ENCODE measurements around the gene PTP4A1.
"Not testable (repeated sequence)": the region's sequence is repeated elsewhere in the genome, so short reads cannot be mapped to it uniquely, and the experiment has no call there.

The PTP4A1 gene

DNA sequence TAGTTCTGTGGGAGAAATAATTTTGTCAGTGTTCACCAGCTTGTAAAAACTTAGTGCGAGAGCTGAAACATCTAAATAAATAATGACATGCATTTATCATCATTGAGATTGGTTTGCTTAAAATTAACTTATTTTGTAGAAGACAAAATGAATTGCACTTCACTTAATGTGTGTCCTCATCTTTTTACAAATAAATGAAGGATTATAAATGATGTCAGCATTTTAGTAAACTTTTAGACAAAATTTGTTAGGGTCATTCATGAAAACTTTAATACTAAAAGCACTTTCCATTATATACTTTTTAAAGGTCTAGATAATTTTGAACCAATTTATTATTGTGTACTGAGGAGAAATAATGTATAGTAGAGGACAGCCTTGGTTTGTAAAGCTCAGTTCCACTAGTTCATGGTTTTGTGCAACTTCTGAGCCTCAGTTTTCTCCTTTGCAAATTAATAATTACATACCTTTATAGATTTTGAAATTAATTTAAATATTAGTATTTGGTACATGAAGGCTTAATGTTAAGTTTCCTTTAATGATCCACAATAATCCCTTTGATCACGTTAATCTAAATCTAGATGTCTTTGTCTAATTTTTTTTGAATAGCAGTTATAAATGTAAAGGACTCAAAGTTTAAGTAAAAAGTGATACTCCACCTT lies 9.2 kb downstream of the PTP4A1 start:
- H3K4me3 ChIP-seq (ENCODE audit: low read depth, low read length): no peak overlapping the region
- TF ChIP-seq, protein P1, sequence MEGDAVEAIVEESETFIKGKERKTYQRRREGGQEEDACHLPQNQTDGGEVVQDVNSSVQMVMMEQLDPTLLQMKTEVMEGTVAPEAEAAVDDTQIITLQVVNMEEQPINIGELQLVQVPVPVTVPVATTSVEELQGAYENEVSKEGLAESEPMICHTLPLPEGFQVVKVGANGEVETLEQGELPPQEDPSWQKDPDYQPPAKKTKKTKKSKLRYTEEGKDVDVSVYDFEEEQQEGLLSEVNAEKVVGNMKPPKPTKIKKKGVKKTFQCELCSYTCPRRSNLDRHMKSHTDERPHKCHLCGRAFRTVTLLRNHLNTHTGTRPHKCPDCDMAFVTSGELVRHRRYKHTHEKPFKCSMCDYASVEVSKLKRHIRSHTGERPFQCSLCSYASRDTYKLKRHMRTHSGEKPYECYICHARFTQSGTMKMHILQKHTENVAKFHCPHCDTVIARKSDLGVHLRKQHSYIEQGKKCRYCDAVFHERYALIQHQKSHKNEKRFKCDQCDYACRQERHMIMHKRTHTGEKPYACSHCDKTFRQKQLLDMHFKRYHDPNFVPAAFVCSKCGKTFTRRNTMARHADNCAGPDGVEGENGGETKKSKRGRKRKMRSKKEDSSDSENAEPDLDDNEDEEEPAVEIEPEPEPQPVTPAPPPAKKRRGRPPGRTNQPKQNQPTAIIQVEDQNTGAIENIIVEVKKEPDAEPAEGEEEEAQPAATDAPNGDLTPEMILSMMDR (IDR thresholded peaks at IDR 0.05; ENCODE audit: borderline replicate concordance, insufficient read depth, low read depth, low read length): no peak

DNA sequence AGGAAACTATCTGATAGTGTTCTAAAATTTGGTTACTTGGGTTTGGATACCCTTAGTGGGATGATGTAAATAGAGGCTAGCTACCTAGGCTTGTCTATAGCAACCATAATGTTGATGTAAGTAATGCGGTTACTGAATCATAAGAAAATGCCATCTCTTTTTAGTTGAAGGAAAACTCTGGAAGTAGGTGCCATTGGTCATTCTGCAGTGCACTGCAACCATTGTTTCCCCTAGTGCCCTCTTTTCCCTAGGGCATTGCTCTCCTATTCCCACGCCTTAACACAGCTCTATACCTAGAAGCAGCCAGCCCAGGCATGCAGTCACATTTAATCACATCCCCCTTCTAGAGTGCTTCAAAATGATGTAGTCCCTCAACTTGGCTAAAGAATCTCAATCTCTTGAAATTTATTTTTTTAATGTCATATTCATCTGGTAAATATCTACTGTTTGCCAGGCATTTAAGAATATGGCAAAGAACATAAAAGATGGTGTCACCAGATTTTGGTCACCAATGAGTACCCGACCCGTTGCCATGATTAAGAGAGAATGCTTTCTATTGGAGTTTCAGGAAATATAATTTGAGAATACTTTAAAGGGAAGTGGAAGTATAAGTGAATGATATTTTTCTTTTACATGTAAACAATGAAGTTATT lies 10.4 kb downstream of the PTP4A1 start:
- TF ChIP-seq, protein P1 (IDR thresholded peaks at IDR 0.05; ENCODE audit: borderline replicate concordance, insufficient read depth, low read depth, low read length): no peak

DNA sequence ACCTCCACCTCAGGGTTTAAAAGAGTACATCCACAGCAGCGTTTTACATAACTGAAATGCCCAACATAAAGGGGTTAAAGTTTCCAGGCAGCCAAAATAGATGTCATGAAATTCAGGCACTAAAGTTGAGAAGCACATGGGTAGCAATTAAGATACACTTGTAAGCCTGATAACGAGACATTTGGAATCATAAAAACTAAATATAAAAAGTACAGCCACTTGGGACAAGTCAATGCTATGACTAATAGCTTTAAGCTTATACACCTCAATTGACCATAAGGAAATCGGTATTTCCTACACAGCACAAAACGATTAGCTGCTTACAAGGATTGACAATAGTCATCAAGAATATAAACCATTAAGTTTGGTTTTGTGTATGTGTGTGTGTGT lies 11.8 kb downstream of the PTP4A1 start:
- H3K4me3 ChIP-seq (ENCODE audit: low read depth, low read length): no peak overlapping the region
- TF ChIP-seq, protein P1 (IDR thresholded peaks at IDR 0.05; ENCODE audit: borderline replicate concordance, insufficient read depth, low read depth, low read length): no peak

More for the DNA sequence above, 10.4 kb downstream of the PTP4A1 start:
- H3K4me3 ChIP-seq (ENCODE audit: low read depth, low read length): no peak overlapping the region

DNA sequence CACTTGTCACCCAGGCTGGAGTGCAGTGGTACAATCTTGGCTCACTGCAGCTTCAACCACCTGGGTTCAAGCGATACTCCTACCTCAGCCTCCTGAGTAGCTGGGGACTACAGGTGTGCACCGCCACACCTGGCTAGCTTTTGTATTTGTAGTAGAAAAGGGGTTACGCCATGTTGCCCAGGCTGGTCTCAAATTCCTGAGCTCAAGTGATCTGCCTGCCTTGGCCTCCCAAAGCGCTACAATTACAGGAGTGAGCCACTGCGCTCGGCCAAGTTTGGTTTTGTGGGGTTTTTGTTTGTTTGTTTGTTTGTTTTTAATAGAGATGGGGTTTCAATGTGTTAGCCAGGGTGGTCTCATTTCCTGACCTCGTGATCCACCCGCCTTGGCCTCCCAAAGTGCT lies 12.3 kb downstream of the PTP4A1 start:
- TF ChIP-seq, protein P1 (IDR thresholded peaks at IDR 0.05; ENCODE audit: borderline replicate concordance, insufficient read depth, low read depth, low read length): no peak
- no peak overlapping the region for H3K4me3 ChIP-seq (ENCODE audit: low read depth, low read length)

DNA sequence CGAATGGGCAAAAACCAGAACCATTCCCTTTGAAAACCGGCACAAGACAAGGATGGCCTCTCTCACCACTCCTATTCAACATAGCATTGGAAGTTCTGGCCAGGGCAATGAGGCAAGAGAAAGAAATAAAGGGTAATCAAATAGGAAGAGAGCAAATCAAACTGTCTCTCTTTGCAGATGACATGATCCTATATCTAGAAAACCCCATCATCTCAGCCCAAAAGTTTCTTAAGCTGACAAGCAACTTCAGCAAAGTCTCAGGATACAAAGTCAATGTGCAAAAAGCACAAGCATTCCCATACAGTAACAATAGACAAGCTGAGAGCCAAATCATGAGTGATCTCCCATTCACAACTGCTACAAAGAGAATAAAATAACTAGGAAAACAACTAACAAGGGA lies 13.4 kb downstream of the PTP4A1 start:
- not testable (repeated sequence) for H3K4me3 ChIP-seq (ENCODE audit: low read depth, low read length)

DNA sequence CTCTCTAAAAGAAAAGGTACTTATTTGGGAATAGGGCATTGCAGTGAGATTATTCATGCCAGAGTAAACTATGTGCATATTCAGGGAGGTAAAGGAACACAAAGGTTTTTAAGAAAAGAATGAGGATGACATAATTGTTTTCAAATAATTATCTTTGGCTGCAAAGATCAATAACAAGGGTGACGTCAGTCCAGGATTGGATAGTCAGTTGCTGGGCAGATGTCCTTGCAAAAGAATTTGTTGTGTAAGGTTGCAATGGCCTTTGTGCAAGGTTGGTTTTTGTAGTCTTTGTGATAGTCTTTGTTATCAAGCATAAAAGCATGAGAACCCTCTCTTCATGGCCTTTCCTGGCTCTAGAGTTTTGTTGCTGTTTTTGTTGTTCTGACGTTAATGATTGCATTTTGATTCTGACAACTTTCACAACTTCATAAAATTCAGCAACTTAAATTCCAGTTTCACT lies 17.7 kb downstream of the PTP4A1 start:
- no peak overlapping the region for H3K4me3 ChIP-seq (ENCODE audit: low read depth, low read length)
- TF ChIP-seq, protein P1 (IDR thresholded peaks at IDR 0.05; ENCODE audit: borderline replicate concordance, insufficient read depth, low read depth, low read length): no peak

DNA sequence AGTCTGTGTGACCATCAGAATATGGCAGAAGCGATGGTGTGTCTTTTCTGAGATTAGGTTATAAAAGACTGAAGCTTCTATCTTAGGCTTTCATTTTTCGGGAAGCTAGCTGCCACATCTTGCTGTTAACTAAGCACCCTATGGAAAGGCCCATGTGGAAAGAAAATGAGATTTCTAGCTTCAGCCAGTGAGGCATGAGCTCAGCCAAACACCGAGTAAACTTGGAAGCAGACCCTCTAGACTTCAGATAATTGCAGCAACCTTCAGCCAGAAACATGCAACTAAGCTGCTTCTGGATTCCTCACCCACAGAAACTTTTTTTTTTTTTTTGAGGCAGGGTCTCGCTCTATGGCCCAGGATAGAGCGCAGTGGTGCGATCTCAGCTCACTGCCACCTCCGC lies 20.6 kb downstream of the PTP4A1 start:
- H3K4me3 ChIP-seq (ENCODE audit: low read depth, low read length): no peak overlapping the region
- TF ChIP-seq, protein P1 (IDR thresholded peaks at IDR 0.05; ENCODE audit: borderline replicate concordance, insufficient read depth, low read depth, low read length): no peak
